HAP-1 (cell line): ENCODE measurements around the gene KRT10.

ENCODE experiments used
- DNase-seq, 2 experiments: peaks; one replicate each; pipeline ENCODE4 v3.0.0-alpha.2; 2016 to 2020; ENCODE audit warnings: low spot score in 2 of 2
- H3K27me3 ChIP-seq: fragments of 250-450 bp; sonication (Bioruptor Pico); 2 replicates; pipeline ENCODE4 v1.5.1; 2020; ENCODE audit warnings: low read depth, mild to moderate bottlenecking, moderate library complexity
- H3K36me3 ChIP-seq: fragments of 250-450 bp; sonication (Bioruptor Pico); replicated peaks from 2 replicates; pipeline ENCODE4 v1.5.1; 2020; ENCODE audit warnings: mild to moderate bottlenecking
- H3K4me1 ChIP-seq: fragments of 250-450 bp; sonication (Bioruptor Pico); 2 replicates; pipeline ENCODE4 v1.5.1; 2020; ENCODE audit warnings: mild to moderate bottlenecking
- H3K4me3 ChIP-seq: fragments of 250-450 bp; sonication (Bioruptor Pico); 2 replicates; pipeline ENCODE4 v1.5.1; 2020; ENCODE audit warnings: mild to moderate bottlenecking, moderate library complexity
- H3K9me3 ChIP-seq: fragments of 250-450 bp; sonication (Bioruptor Pico); 2 replicates; pipeline ENCODE4 v1.5.1; 2020; ENCODE audit warnings: mild to moderate bottlenecking, moderate library complexity
- in situ Hi-C: fragments of 300-500 bp; cut with MboI; formaldehyde crosslinking; loops from 3 replicates; pipeline ENCODE4 v1.14.3; 2020; ENCODE audit warnings: low sequenced_read_pairs, inconsistent platforms, mixed read lengths

Gene KRT10

GRCh38 chr17:40779181-40779909, 43.1 kb downstream of the KRT10 start:
- peak in 1 of 2 experiments; percentile 45 for DNase-seq
- H3K4me1 ChIP-seq = no peaks in the 10 kb centered on the region
- no peaks in the 10 kb centered on the region for H3K36me3 ChIP-seq
- H3K4me3 ChIP-seq = peak overlapping the region; percentile 10
- in situ Hi-C loops = no loop called here
- peaks cover 29% of the 10 kb centered on the region for H3K27me3 ChIP-seq
- no peaks in the 10 kb centered on the region for H3K9me3 ChIP-seq

GRCh38 chr17:40778461-40778860, 44.0 kb downstream of the KRT10 start:
- Histone ChIP-seq H3K4me1 (no peaks in the 10 kb centered on the region), H3K4me3 (no peak overlapping the region), H3K27me3 (peaks cover 35% of the 10 kb centered on the region), H3K9me3 (no peaks in the 10 kb centered on the region), H3K36me3 (no peaks in the 10 kb centered on the region)
- no peak for DNase-seq
- in situ Hi-C loops = no loop called here

GRCh38 chr17:40777971-40778370, 44.4 kb downstream of the KRT10 start:
- Histone ChIP-seq H3K4me1 (no peaks in the 10 kb centered on the region), H3K4me3 (no peak overlapping the region), H3K36me3 (no peaks in the 10 kb centered on the region), H3K27me3 (peaks cover 38% of the 10 kb centered on the region), H3K9me3 (no peaks in the 10 kb centered on the region)
- no peak for DNase-seq
- in situ Hi-C loops = no loop called here

- no peaks in the 10 kb centered on the region for H3K4me1 ChIP-seq
Observed at GRCh38 chr17:40777459-40777858, 45.0 kb downstream of the KRT10 start.

GRCh38 chr17:40775945-40776344, 46.5 kb downstream of the KRT10 start:
- Histone ChIP-seq H3K4me3 (no peak overlapping the region), H3K36me3 (no peaks in the 10 kb centered on the region), H3K9me3 (no peaks in the 10 kb centered on the region), H3K27me3 (peaks cover 50% of the 10 kb centered on the region), H3K4me1 (no peaks in the 10 kb centered on the region)
- no peak for DNase-seq
- in situ Hi-C loops = no loop called here

More at GRCh38 chr17:40777459-40777858, 45.0 kb downstream of the KRT10 start:
- in situ Hi-C loops = no loop called here
- Histone ChIP-seq H3K27me3 (peaks cover 38% of the 10 kb centered on the region), H3K36me3 (no peaks in the 10 kb centered on the region), H3K4me3 (no peak overlapping the region), H3K9me3 (no peaks in the 10 kb centered on the region)
- peak in 1 of 2 experiments; percentile 12 for DNase-seq

- Histone ChIP-seq H3K9me3 (no peaks in the 10 kb centered on the region), H3K27me3 (peaks cover 36% of the 10 kb centered on the region), H3K4me1 (no peaks in the 10 kb centered on the region), H3K36me3 (no peaks in the 10 kb centered on the region), H3K4me3 (no peak within 1 kb of the TSS)
- DNase-seq = no peak
- in situ Hi-C loops = no loop called here
Observed at GRCh38 chr17:40772101-40772500, 50.3 kb downstream of the KRT10 start, which contains the start of gene KRT26. Gene KRT26, minus strand, starts transcription at chr17:40772201. Its CDS starts 88 bp downstream, at chr17:40772113.
